GM19240 (cell line): ENCODE results near the gene CNTN4.

ENCODE experiments used
- DNase-seq: peaks from one replicate; pipeline ENCODE4 v3.0.0; 2011; ENCODE audit warnings: low spot score; ENCODE audit not compliant: insufficient read length

The CNTN4 gene

GRCh38 chr3:2851361-2851760 lies 752.7 kb downstream of the CNTN4 start:
- DNase-seq, result no peak

- no peak for DNase-seq
Observed at GRCh38 chr3:2851835-2852234, 753.2 kb downstream of the CNTN4 start.

- no peak for DNase-seq
Observed at GRCh38 chr3:2853651-2854050, 755.0 kb downstream of the CNTN4 start.

GRCh38 chr3:2856138-2857133 lies 757.8 kb downstream of the CNTN4 start:
- DNase-seq, result no peak

GRCh38 chr3:2860626-2861025 lies 762.0 kb downstream of the CNTN4 start:
- DNase-seq, result no peak

- DNase-seq, result no peak
Observed at GRCh38 chr3:2861120-2861519, 762.5 kb downstream of the CNTN4 start.

GRCh38 chr3:2861920-2862319 lies 763.3 kb downstream of the CNTN4 start:
- no peak for DNase-seq

GRCh38 chr3:2862366-2862765 lies 763.7 kb downstream of the CNTN4 start:
- DNase-seq, result no peak

GRCh38 chr3:2863127-2863526 lies 764.5 kb downstream of the CNTN4 start:
- no peak for DNase-seq

- no peak for DNase-seq
Observed at GRCh38 chr3:2869905-2870304, 771.2 kb downstream of the CNTN4 start.

- no peak for DNase-seq
Observed at GRCh38 chr3:2870724-2871333, 772.2 kb downstream of the CNTN4 start.

- DNase-seq, result no peak
Observed at GRCh38 chr3:2872884-2873283, 774.2 kb downstream of the CNTN4 start.

- no peak for DNase-seq
Observed at GRCh38 chr3:2873986-2874385, 775.3 kb downstream of the CNTN4 start.

- no peak for DNase-seq
Observed at GRCh38 chr3:2875699-2876098, 777.0 kb downstream of the CNTN4 start.

- no peak for DNase-seq
Observed at GRCh38 chr3:2876362-2876761, 777.7 kb downstream of the CNTN4 start.

- no peak for DNase-seq
Observed at GRCh38 chr3:2879023-2879422, 780.4 kb downstream of the CNTN4 start.

GRCh38 chr3:2879587-2879986 lies 780.9 kb downstream of the CNTN4 start:
- DNase-seq, result no peak

- no peak for DNase-seq
Observed at GRCh38 chr3:2880218-2880756, 781.6 kb downstream of the CNTN4 start.

- no peak for DNase-seq
Observed at GRCh38 chr3:2883283-2883682, 784.6 kb downstream of the CNTN4 start.

GRCh38 chr3:2888592-2888991 lies 789.9 kb downstream of the CNTN4 start:
- no peak for DNase-seq

GRCh38 chr3:2889736-2890135 lies 791.1 kb downstream of the CNTN4 start:
- DNase-seq, result no peak

- no peak for DNase-seq
Observed at GRCh38 chr3:2896308-2896939, 797.8 kb downstream of the CNTN4 start.
